ENCODE data around the gene SGK1. TPM values are rescaled to one million over a fixed set of nuclear protein-coding genes. Genes with fewer than 3 reads are reported as not detected.

Gene SGK1
- total and polyA plus RNA-seq, 3 donors from 2014 or later = 91.3 to 208 (median 154) TPM

- Histone ChIP-seq H3K4me1 (peaks cover 24% of the 10 kb centered on the region), H3K27me3 (no peaks in the 10 kb centered on the region), H3K27ac (peak overlapping the region in 1 of 2 donors; percentile 7), H3K4me3 (no peak overlapping the region), H3K9me3 (no peaks in the 10 kb centered on the region), H3K36me3 (ENCODE audit: low read depth, missing control alignments) (no peaks in the 10 kb centered on the region)
- DNase-seq = no peak
- TF ChIP-seq CTCF (IDR thresholded peaks at IDR 0.05) (no peak), POLR2A (IDR thresholded peaks at IDR 0.05) (no peak)
- intact Hi-C loops (cut with DNase I; ENCODE audit: low total_unique reads) = loop anchor here (10.0 kb wide), 1 partner anchor 473 kb away; no protein-coding TSS in a partner anchor
- 84 to 87% methylated on average over 5 of the region's 5 CpGs for WGBS, 2 donors
These were observed 146.4 kb downstream of the SGK1 start for GRCh38 chr6:134171517-134171916.

DNA sequence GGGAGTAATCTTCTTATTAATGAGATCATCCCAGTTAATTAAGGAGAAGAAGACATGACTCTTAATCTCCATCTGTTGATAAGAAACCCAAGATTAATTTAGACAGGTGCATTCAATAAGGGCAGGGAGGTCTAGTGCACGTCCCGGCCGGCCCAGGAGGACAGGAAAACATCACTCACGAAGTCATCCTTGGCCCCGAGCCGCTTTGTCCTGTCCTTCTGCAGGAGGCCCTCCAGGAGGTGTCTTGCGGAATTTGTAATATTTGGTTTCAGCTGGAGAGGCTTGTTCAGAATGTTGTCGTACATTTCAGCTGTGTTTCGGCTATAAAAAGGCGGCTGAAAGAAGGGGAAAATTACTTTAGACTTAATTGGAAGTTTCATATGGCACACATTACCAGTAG is 147.1 kb downstream of the SGK1 start:
- TF ChIP-seq POLR2A (IDR thresholded peaks at IDR 0.05) (no peak), CTCF (IDR thresholded peaks at IDR 0.05) (no peak)
- no peak for DNase-seq
- Histone ChIP-seq H3K36me3 (ENCODE audit: low read depth, missing control alignments) (no peaks in the 10 kb centered on the region), H3K9me3 (no peaks in the 10 kb centered on the region), H3K27me3 (no peaks in the 10 kb centered on the region), H3K4me3 (no peak overlapping the region), H3K4me1 (peaks cover 19% of the 10 kb centered on the region), H3K27ac (no peak overlapping the region)
- 75 to 80% methylated on average over 10 of the region's 10 CpGs for WGBS, 2 donors
- intact Hi-C loops (cut with DNase I; ENCODE audit: low total_unique reads) = loop anchor here (10.0 kb wide), 1 partner anchor 474 kb away; no protein-coding TSS in a partner anchor

DNA sequence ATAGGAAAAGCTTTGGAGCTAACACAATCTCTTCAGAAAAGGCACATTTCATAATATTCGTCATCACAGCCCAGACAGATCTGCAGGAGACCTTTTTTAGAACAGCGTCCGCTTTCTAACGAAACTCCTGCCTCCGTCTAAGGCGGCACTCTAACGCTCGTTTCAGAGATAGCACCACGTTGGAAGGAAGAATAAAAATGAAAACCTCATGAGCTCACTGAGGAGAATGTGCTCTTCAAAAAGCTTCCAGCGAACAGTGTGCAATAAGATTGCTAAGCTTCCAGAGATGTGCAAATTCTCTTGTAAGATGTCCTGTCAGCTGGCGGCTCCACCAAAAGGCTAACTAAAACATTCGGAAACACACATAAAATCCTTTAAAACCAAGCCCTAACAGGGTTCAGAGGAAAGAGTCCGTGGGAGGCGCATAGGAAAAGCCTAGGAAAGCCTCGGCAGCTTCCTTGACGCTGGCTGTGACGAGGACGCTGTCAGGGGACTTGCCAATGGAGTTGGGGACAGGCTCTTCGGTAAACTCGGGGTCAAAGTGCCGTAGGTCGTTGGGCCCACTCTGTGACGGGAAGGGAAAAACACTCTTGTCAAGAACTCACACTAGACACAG is 147.9 kb downstream of the SGK1 start:
- 62 to 75% methylated on average over 23 of the region's 23 CpGs for WGBS, 2 donors
- TF ChIP-seq CTCF (IDR thresholded peaks at IDR 0.05) = no peak
- TF ChIP-seq POLR2A (IDR thresholded peaks at IDR 0.05) = no peak
- peaks cover 19% of the 10 kb centered on the region for H3K4me1 ChIP-seq
- H3K36me3 ChIP-seq (ENCODE audit: low read depth, missing control alignments) = no peaks in the 10 kb centered on the region
- no peak overlapping the region for H3K4me3 ChIP-seq
- no peaks in the 10 kb centered on the region for H3K9me3 ChIP-seq
- intact Hi-C loops (cut with DNase I; ENCODE audit: low total_unique reads) = loop anchor here (10.0 kb wide), 1 partner anchor 475 kb away; no protein-coding TSS in a partner anchor
- no peak overlapping the region for H3K27ac ChIP-seq
- peak; percentile 26 for DNase-seq
- no peaks in the 10 kb centered on the region for H3K27me3 ChIP-seq

- DNase-seq = no peak
- no peaks in the 10 kb centered on the region for H3K36me3 ChIP-seq (ENCODE audit: low read depth, missing control alignments)
- no peak for TF ChIP-seq CTCF (IDR thresholded peaks at IDR 0.05)
- TF ChIP-seq POLR2A (IDR thresholded peaks at IDR 0.05) = no peak
- no peaks in the 10 kb centered on the region for H3K27me3 ChIP-seq
- H3K4me3 ChIP-seq = no peak overlapping the region
- no peaks in the 10 kb centered on the region for H3K9me3 ChIP-seq
- peaks cover 19% of the 10 kb centered on the region for H3K4me1 ChIP-seq
- H3K27ac ChIP-seq = no peak overlapping the region
- intact Hi-C loops (cut with DNase I; ENCODE audit: low total_unique reads) = no loop called here
- 91% methylated on average over 8 of the region's 8 CpGs for WGBS, 2 donors
These were observed 149.2 kb downstream of the SGK1 start for GRCh38 chr6:134168590-134169208.

Data from testis (tissue), 3 donors.